Neuronal stem cell (in vitro differentiated cells): ENCODE data around the gene BCAS3.

ENCODE experiments used
- DNase-seq: peaks from one replicate; pipeline ENCODE4 v3.0.0-alpha.2; 2013; ENCODE audit warnings: low spot score
- H2AFZ ChIP-seq: one replicate; pipeline ENCODE4 v1.6.1; 2013; ENCODE audit warnings: mild to moderate bottlenecking, low read length, inconsistent platforms
- H2AK5ac ChIP-seq: 2 replicates; pipeline ENCODE4 v1.6.1; 2013; ENCODE audit warnings: low read depth, mild to moderate bottlenecking, inconsistent platforms, low read length, moderate library complexity, mixed read lengths
- H2BK120ac ChIP-seq: 2 replicates; pipeline ENCODE4 v1.6.1; 2013; ENCODE audit warnings: low read depth, mild to moderate bottlenecking, inconsistent platforms, low read length, moderate library complexity, mixed read lengths
- H2BK12ac ChIP-seq: one replicate; pipeline ENCODE4 v1.6.1; 2013; ENCODE audit warnings: low read length, inconsistent platforms
- H2BK15ac ChIP-seq: 2 replicates; pipeline ENCODE4 v1.6.1; 2013; ENCODE audit warnings: mild to moderate bottlenecking, low read length, inconsistent platforms, mixed read lengths
- H2BK5ac ChIP-seq: one replicate; pipeline ENCODE4 v1.6.1; 2013; ENCODE audit warnings: inconsistent platforms, mild to moderate bottlenecking, low read length, moderate library complexity
- H3K14ac ChIP-seq: one replicate; pipeline ENCODE4 v1.6.1; 2013; ENCODE audit warnings: low read length, inconsistent platforms
- H3K18ac ChIP-seq: 2 replicates; pipeline ENCODE4 v1.6.1; 2013; ENCODE audit warnings: low read length, inconsistent platforms
- H3K23ac ChIP-seq: 2 replicates; pipeline ENCODE4 v1.6.1; 2013; ENCODE audit warnings: low read depth, mild to moderate bottlenecking, mixed read lengths, low read length, inconsistent platforms; ENCODE audit not compliant: poor library complexity
- H3K27ac ChIP-seq: replicated peaks from 3 replicates; pipeline ENCODE4 v1.5.1; 2013; ENCODE audit warnings: low read length, inconsistent platforms
- H3K27me3 ChIP-seq, 3 experiments: 2 replicates each; pipeline ENCODE4 v1.6.1; 2013; ENCODE audit warnings: low read length in 3 of 3, mild to moderate bottlenecking in 2 of 3, inconsistent platforms in 1 of 3, low read depth in 1 of 3, mixed read lengths in 1 of 3, moderate library complexity in 1 of 3; ENCODE audit not compliant: control insufficient read depth in 3 of 3, insufficient read depth in 3 of 3
- H3K36me3 ChIP-seq, 2 donors: replicated peaks in 1 of 2; 2 replicates each; pipeline ENCODE4 v1.6.1; 2013; ENCODE audit warnings: low read length in 2 of 2; ENCODE audit not compliant: control insufficient read depth in 2 of 2, insufficient read depth in 2 of 2
- H3K4ac ChIP-seq: 2 replicates; pipeline ENCODE4 v1.6.1; 2013; ENCODE audit warnings: inconsistent platforms, mild to moderate bottlenecking, low read length, moderate library complexity
- H3K4me1 ChIP-seq, 2 donors: 1 replicate in 1 of 2; 2 replicates in 1 of 2; pipeline ENCODE4 v1.6.1; 2013; ENCODE audit warnings: low read length in 2 of 2, low read depth in 1 of 2; ENCODE audit not compliant: control insufficient read depth in 2 of 2, insufficient read depth in 1 of 2
- H3K4me2 ChIP-seq: one replicate; pipeline ENCODE4 v1.6.1; 2013; ENCODE audit warnings: mild to moderate bottlenecking, low read length, inconsistent platforms; ENCODE audit not compliant: insufficient read depth, poor library complexity, severe bottlenecking
- H3K4me3 ChIP-seq, 2 donors: 2 replicates each; pipeline ENCODE4 v1.5.1; 2013; ENCODE audit warnings: low read length in 2 of 2, mild to moderate bottlenecking in 2 of 2, inconsistent platforms in 1 of 2, moderate library complexity in 1 of 2
- H3K79me1 ChIP-seq: one replicate; pipeline ENCODE4 v1.6.1; 2013; ENCODE audit warnings: low read depth, mild to moderate bottlenecking, inconsistent platforms, low read length, moderate library complexity
- H3K9ac ChIP-seq: one replicate; pipeline ENCODE4 v1.6.1; 2013; ENCODE audit warnings: mild to moderate bottlenecking, low read depth, low read length, inconsistent platforms; ENCODE audit not compliant: poor library complexity
- H3K9me3 ChIP-seq, 2 donors: replicated peaks in 1 of 2; 2 replicates each; pipeline versions ENCODE3 to v1.6.1; 2013; ENCODE audit warnings: low read length in 2 of 2, mild to moderate bottlenecking in 2 of 2, inconsistent platforms in 1 of 2, low read depth in 1 of 2, mixed read lengths in 1 of 2, moderate library complexity in 1 of 2; ENCODE audit not compliant: control insufficient read depth in 2 of 2, insufficient read depth in 1 of 2
- H4K8ac ChIP-seq: one replicate; pipeline ENCODE4 v1.6.1; 2013; ENCODE audit warnings: low read depth, mild to moderate bottlenecking, inconsistent platforms, low read length, moderate library complexity
- H4K91ac ChIP-seq: one replicate; pipeline ENCODE4 v1.6.1; 2013; ENCODE audit warnings: low read length, low read depth, mild to moderate bottlenecking, inconsistent platforms; ENCODE audit not compliant: poor library complexity
- WGBS, 2 donors: extraction: QIAGEN DNeasy Blood & Tissue Kit; methylation state at CpG; one replicate each; pipeline ENCODE4 v1.1.7; 2013; ENCODE audit warnings: missing lambda C conversion rate in 2 of 2, mixed read lengths in 1 of 2; ENCODE audit not compliant: insufficient read length in 2 of 2, insufficient replicate concordance in 1 of 2; ENCODE audit errors: extremely low coverage in 2 of 2; 5-methylcytosine and 5-hydroxymethylcytosine counted together

Gene BCAS3

GRCh38 chr17:61361084-61361483, 683.4 kb downstream of the BCAS3 start:
- no peak overlapping the region for H3K4me2 ChIP-seq
- H3K79me1 ChIP-seq: no peaks in the 10 kb centered on the region
- no peak overlapping the region for H2BK120ac ChIP-seq
- no peaks in the 10 kb centered on the region for H3K36me3 ChIP-seq
- H3K18ac ChIP-seq: no peak overlapping the region
- H2BK15ac ChIP-seq: no peak overlapping the region
- no peak overlapping the region for H2AFZ ChIP-seq
- no CpG with 5 or more reads among the region's 2 CpGs for WGBS, 2 donors
- no peak overlapping the region for H2BK12ac ChIP-seq
- no peaks in the 10 kb centered on the region for H3K27me3 ChIP-seq
- no peak overlapping the region for H4K8ac ChIP-seq
- H3K14ac ChIP-seq: no peak overlapping the region
- H4K91ac ChIP-seq: no peak overlapping the region
- no peak overlapping the region for H3K23ac ChIP-seq
- no peak overlapping the region for H2BK5ac ChIP-seq
- no peak overlapping the region for H3K27ac ChIP-seq
- no peak overlapping the region for H2AK5ac ChIP-seq
- no peak overlapping the region for H3K9ac ChIP-seq
- H3K4ac ChIP-seq: no peak overlapping the region
- no peak overlapping the region for H3K4me3 ChIP-seq
- DNase-seq: no peak
- peaks cover 0 to 2% of the 10 kb centered on the region in 2 donors for H3K4me1 ChIP-seq
- H3K9me3 ChIP-seq: no peaks in the 10 kb centered on the region

- no peaks in the 10 kb centered on the region for H3K79me1 ChIP-seq
- no peaks in the 10 kb centered on the region for H3K9me3 ChIP-seq
- no peak for DNase-seq
- H3K4me2 ChIP-seq: no peak overlapping the region
- no peak overlapping the region for H3K14ac ChIP-seq
- no peaks in the 10 kb centered on the region for H3K36me3 ChIP-seq
- H3K27ac ChIP-seq: no peak overlapping the region
- H3K23ac ChIP-seq: no peak overlapping the region
- H3K18ac ChIP-seq: no peak overlapping the region
- H2BK15ac ChIP-seq: no peak overlapping the region
- no peaks in the 10 kb centered on the region for H3K27me3 ChIP-seq
- no CpG with 5 or more reads among the region's 5 CpGs for WGBS, 2 donors
- no peak overlapping the region for H2AK5ac ChIP-seq
- H2BK12ac ChIP-seq: no peak overlapping the region
- no peak overlapping the region for H4K8ac ChIP-seq
- peaks cover 0 to 2% of the 10 kb centered on the region in 2 donors for H3K4me1 ChIP-seq
- H3K4ac ChIP-seq: no peak overlapping the region
- H2AFZ ChIP-seq: no peak overlapping the region
- H3K9ac ChIP-seq: no peak overlapping the region
- H2BK5ac ChIP-seq: no peak overlapping the region
- no peak overlapping the region for H4K91ac ChIP-seq
- H3K4me3 ChIP-seq: no peak overlapping the region
- no peak overlapping the region for H2BK120ac ChIP-seq
These were observed 684.7 kb downstream of the BCAS3 start for GRCh38 chr17:61362396-61362795.

GRCh38 chr17:61362852-61363600, 685.4 kb downstream of the BCAS3 start:
- no CpG with 5 or more reads among the region's 9 CpGs for WGBS, 2 donors
- Histone ChIP-seq H3K27ac (no peak overlapping the region), H3K4me2 (no peak overlapping the region), H2BK120ac (no peak overlapping the region), H2AFZ (no peak overlapping the region), H3K36me3 (no peaks in the 10 kb centered on the region), H3K4me1 (peaks cover 0 to 2% of the 10 kb centered on the region in 2 donors), H2BK12ac (no peak overlapping the region), H3K27me3 (no peaks in the 10 kb centered on the region), H3K79me1 (no peaks in the 10 kb centered on the region), H3K9me3 (peaks cover 0 to under 1% of the 10 kb centered on the region in 2 donors), H2BK15ac (no peak overlapping the region), H2BK5ac (no peak overlapping the region), H3K18ac (no peak overlapping the region), H4K8ac (no peak overlapping the region), H3K4me3 (no peak overlapping the region), H3K9ac (no peak overlapping the region), H2AK5ac (no peak overlapping the region), H3K4ac (no peak overlapping the region), H3K23ac (no peak overlapping the region), H4K91ac (no peak overlapping the region), H3K14ac (no peak overlapping the region)
- no peak for DNase-seq

- Histone ChIP-seq H3K27ac (no peak overlapping the region), H3K4me1 (peaks cover 3 to 5% of the 10 kb centered on the region in 2 donors), H2BK5ac (no peak overlapping the region), H3K14ac (no peak overlapping the region), H3K27me3 (no peaks in the 10 kb centered on the region), H3K23ac (no peak overlapping the region), H3K36me3 (no peaks in the 10 kb centered on the region), H2BK120ac (no peak overlapping the region), H3K4me2 (no peak overlapping the region), H2BK15ac (no peak overlapping the region), H2AFZ (no peak overlapping the region), H3K4me3 (no peak overlapping the region), H3K9ac (no peak overlapping the region), H4K8ac (no peak overlapping the region), H3K79me1 (no peaks in the 10 kb centered on the region), H2BK12ac (no peak overlapping the region), H3K18ac (no peak overlapping the region), H3K4ac (no peak overlapping the region), H2AK5ac (no peak overlapping the region), H3K9me3 (peaks cover 0 to 2% of the 10 kb centered on the region in 2 donors), H4K91ac (no peak overlapping the region)
- no peak for DNase-seq
- WGBS, 2 donors: no CpG with 5 or more reads among the region's 13 CpGs
These were observed 686.2 kb downstream of the BCAS3 start for GRCh38 chr17:61363601-61364462.
